AG09309 (cell line): Measurements from ENCODE around the gene MRPS6.

ENCODE experiments used
- DNase-seq: peaks from one replicate; pipeline ENCODE4 v3.0.0-alpha.2; 2010; ENCODE audit warnings: low read depth
- H3K4me3 ChIP-seq: 2 replicates; pipeline ENCODE4 v1.5.1; 2011; ENCODE audit warnings: mild to moderate bottlenecking, low read depth, low read length, moderate library complexity; ENCODE audit not compliant: control insufficient read depth
- CTCF ChIP-seq: IDR thresholded peaks from 2 replicates; pipeline ENCODE4 v1.5.1; 2011; ENCODE audit warnings: mild to moderate bottlenecking, low read depth, low read length, inconsistent platforms; ENCODE audit not compliant: insufficient read depth, control insufficient read depth; ENCODE audit errors: missing control alignments

MRPS6 gene

GRCh38 chr21:34190576-34191321 is 117.4 kb downstream of the MRPS6 start:
- DNase-seq: no peak
- H3K4me3 ChIP-seq: no peak overlapping the region
- no peak for TF ChIP-seq CTCF

GRCh38 chr21:34191876-34192275 is 118.5 kb downstream of the MRPS6 start:
- no peak for DNase-seq
- H3K4me3 ChIP-seq: no peak overlapping the region
- TF ChIP-seq CTCF: no peak
